H54 (cell line): ENCODE data around the gene CCDC15.

Experiments
- DNase-seq: peaks from one replicate; pipeline ENCODE4 v3.0.0; 2011; ENCODE audit warnings: low spot score, mixed read lengths; ENCODE audit not compliant: insufficient read length
- FAIRE-seq: peaks from 3 replicates; lab custom pipeline; 2011; peaks lifted over from hg19 to GRCh38; lab: Jason Lieb, UNC
- POLR2A ChIP-seq: IDR thresholded peaks from 2 replicates; pipeline ENCODE4 v1.6.1; 2011; ENCODE audit warnings: low read depth, mild to moderate bottlenecking, low read length

Gene CCDC15

GRCh38 chr11:124953753-124954589, at the start of gene CCDC15:
TSS of gene CCDC15 (plus strand) at chr11:124954202. CDS start at chr11:124954733, 531 bp downstream.
- FAIRE-seq (peak; percentile 97), DNase-seq (peak; percentile 64)

GRCh38 chr11:124915541-124916369, 38.2 kb upstream of the CCDC15 start:
- DNase-seq (no peak), FAIRE-seq (peak; percentile 23)
- TF ChIP-seq POLR2A: no peak

More at GRCh38 chr11:124953753-124954589, at the start of gene CCDC15:
- TF ChIP-seq POLR2A: peak; percentile 72

- no peak for TF ChIP-seq POLR2A
- FAIRE-seq (no peak), DNase-seq (no peak)
Observed at GRCh38 chr11:124916370-124916710, 37.7 kb upstream of the CCDC15 start.

GRCh38 chr11:124917115-124917637, 36.8 kb upstream of the CCDC15 start:
- no peak for TF ChIP-seq POLR2A
- no peak for DNase-seq
- FAIRE-seq: no peak

GRCh38 chr11:124918950-124919349, 35.1 kb upstream of the CCDC15 start, which contains the start of gene HEPN1:
TSS of gene HEPN1 (plus strand) at chr11:124919250.
- no peak for TF ChIP-seq POLR2A
- FAIRE-seq (no peak), DNase-seq (no peak)

GRCh38 chr11:124919898-124920297, 34.1 kb upstream of the CCDC15 start:
- FAIRE-seq: no peak
- no peak for TF ChIP-seq POLR2A
- DNase-seq: no peak

- no peak for TF ChIP-seq POLR2A
- DNase-seq (no peak), FAIRE-seq (no peak)
Observed at GRCh38 chr11:124920356-124920755, 33.6 kb upstream of the CCDC15 start.

GRCh38 chr11:124920870-124921609, 33.0 kb upstream of the CCDC15 start:
- no peak for DNase-seq

GRCh38 chr11:124922831-124923230, 31.2 kb upstream of the CCDC15 start:
- no peak for TF ChIP-seq POLR2A
- DNase-seq (no peak), FAIRE-seq (no peak)

More at GRCh38 chr11:124920870-124921609, 33.0 kb upstream of the CCDC15 start:
- no peak for TF ChIP-seq POLR2A
- FAIRE-seq: no peak

- no peak for DNase-seq
- no peak for FAIRE-seq
- no peak for TF ChIP-seq POLR2A
Observed at GRCh38 chr11:124923296-124923695, 30.7 kb upstream of the CCDC15 start.

- TF ChIP-seq POLR2A: no peak
- no peak for DNase-seq
- FAIRE-seq: no peak
Observed at GRCh38 chr11:124928942-124929665, 24.9 kb upstream of the CCDC15 start.

- TF ChIP-seq POLR2A: no peak
- FAIRE-seq: no peak
Observed at GRCh38 chr11:124930799-124931198, 23.2 kb upstream of the CCDC15 start.

GRCh38 chr11:124934862-124935547, 19.0 kb upstream of the CCDC15 start:
- DNase-seq (peak; percentile 19), FAIRE-seq (peak; percentile 61)
- TF ChIP-seq POLR2A: no peak

More at GRCh38 chr11:124930799-124931198, 23.2 kb upstream of the CCDC15 start:
- DNase-seq: no peak
